H1 (cell line): ENCODE data around the gene DUS1L. TPM values are rescaled to one million over a fixed set of nuclear protein-coding genes. Genes with fewer than 3 reads are reported as not detected.

Experiments
- CTCF ChIA-PET: fragments of 300-600 bp; sonication (Branson Sonifier 250); formaldehyde crosslinking; loops from one replicate; lab custom pipeline; 2021; ENCODE audit not compliant: partially characterized antibody; lab: Charles Lee
- POLR2A ChIA-PET: fragments of 300-600 bp; sonication (Branson Sonifier 250); formaldehyde crosslinking; loops from one replicate; lab custom pipeline; 2021; ENCODE audit warnings: inconsistent platforms; ENCODE audit not compliant: partially characterized antibody; lab: Charles Lee
- DNase-seq, 2 experiments: peaks; one replicate each; pipeline versions ENCODE4 v3.0.0 to v3.0.0-alpha.2; 2010 to 2022; ENCODE audit warnings: low spot score in 2 of 2, low read depth in 1 of 2, mixed read lengths in 1 of 2
- FAIRE-seq: peaks from 2 replicates; lab custom pipeline; 2011; peaks lifted over from hg19 to GRCh38; lab: Jason Lieb, UNC
- H2AFZ ChIP-seq: 2 replicates; pipeline ENCODE4 v1.8.1; 2012; ENCODE audit warnings: low read length, inconsistent platforms
- H2AK5ac ChIP-seq: 2 replicates; pipeline ENCODE4 v1.6.1; 2013; ENCODE audit warnings: low read depth, low read length
- H2BK120ac ChIP-seq: replicated peaks from 2 replicates; pipeline ENCODE3; 2013; ENCODE audit warnings: low read depth, low read length, inconsistent platforms
- H2BK12ac ChIP-seq: 2 replicates; pipeline ENCODE4 v1.6.1; 2013; ENCODE audit warnings: low read depth, low read length
- H2BK15ac ChIP-seq: 2 replicates; pipeline ENCODE4 v1.6.1; 2013; ENCODE audit warnings: low read length
- H2BK20ac ChIP-seq: 2 replicates; pipeline ENCODE4 v1.6.1; 2013; ENCODE audit warnings: low read length
- H2BK5ac ChIP-seq: 2 replicates; pipeline ENCODE4 v1.6.1; 2013; ENCODE audit warnings: low read depth, low read length
- H3K14ac ChIP-seq: 2 replicates; pipeline ENCODE4 v1.6.1; 2013; ENCODE audit warnings: inconsistent platforms; ENCODE audit not compliant: insufficient read length
- H3K18ac ChIP-seq: 2 replicates; pipeline ENCODE4 v1.6.1; 2013; ENCODE audit warnings: low read length; ENCODE audit errors: extremely low read depth
- H3K23ac ChIP-seq: 2 replicates; pipeline ENCODE4 v1.6.1; 2013; ENCODE audit warnings: inconsistent platforms; ENCODE audit not compliant: insufficient read length
- H3K23me2 ChIP-seq: 2 replicates; pipeline ENCODE4 v1.6.1; 2013; ENCODE audit warnings: low read depth, low read length
- H3K27ac ChIP-seq: 2 replicates; pipeline ENCODE4 v1.6.1; 2011; ENCODE audit warnings: low read depth, low read length, inconsistent platforms
- H3K27me3 ChIP-seq, 4 experiments: replicated peaks in 1 of 4; 1 replicate in 1 of 4; 2 replicates in 3 of 4; pipeline versions ENCODE4 v1.6.1 to v1.8.1; 2011 to 2013; ENCODE audit warnings: low read length in 3 of 4, mild to moderate bottlenecking in 3 of 4, inconsistent platforms in 2 of 4, mixed read lengths in 2 of 4, moderate library complexity in 1 of 4; ENCODE audit not compliant: control insufficient read depth in 3 of 4, insufficient read depth in 3 of 4; ENCODE audit errors: extremely low read depth in 1 of 4
- H3K36me3 ChIP-seq, 4 experiments: 2 replicates each; pipeline versions ENCODE4 v1.6.1 to v1.8.1; 2011 to 2013; ENCODE audit warnings: mild to moderate bottlenecking in 4 of 4, low read length in 3 of 4, moderate library complexity in 2 of 4, control low read depth in 1 of 4, inconsistent platforms in 1 of 4; ENCODE audit not compliant: insufficient read depth in 4 of 4, control insufficient read depth in 2 of 4
- H3K4ac ChIP-seq: replicated peaks from 2 replicates; pipeline ENCODE3; 2013; ENCODE audit warnings: low read length, low read depth, mixed read lengths, inconsistent platforms; ENCODE audit not compliant: insufficient read length
- H3K4me1 ChIP-seq, 4 experiments: replicated peaks in 1 of 4; 1 replicate in 1 of 4; 2 replicates in 3 of 4; pipeline versions ENCODE4 v1.6.1 to v1.8.1; 2011 to 2013; ENCODE audit warnings: low read length in 3 of 4, inconsistent platforms in 2 of 4, mixed read lengths in 1 of 4; ENCODE audit not compliant: insufficient read depth in 4 of 4, control insufficient read depth in 3 of 4
- H3K4me2 ChIP-seq, 2 experiments: 2 replicates each; pipeline versions ENCODE4 v1.6.1 to v1.8.1; 2011 to 2013; ENCODE audit warnings: low read depth in 2 of 2, low read length in 2 of 2, control low read depth in 1 of 2, inconsistent platforms in 1 of 2, mild to moderate bottlenecking in 1 of 2; ENCODE audit not compliant: insufficient read depth in 1 of 2
- H3K4me3 ChIP-seq, 4 experiments: fragments of 200-600, 300-600 bp in 1 of 4; sonication (generic), shearing (Covaris generic), sonication (Bioruptor Twin) in 1 of 4; 2 replicates each; pipeline versions ENCODE4 v1.5.1 to v1.8.1; 2011 to 2016; ENCODE audit warnings: low read length in 4 of 4, low read depth in 3 of 4, control low read depth in 2 of 4, inconsistent platforms in 2 of 4, mild to moderate bottlenecking in 2 of 4, mixed read lengths in 1 of 4, moderate library complexity in 1 of 4; ENCODE audit not compliant: insufficient read depth in 2 of 4; ENCODE audit errors: extremely low read depth in 1 of 4
- H3K56ac ChIP-seq: replicated peaks from 2 replicates; pipeline ENCODE3; 2013; ENCODE audit warnings: low read depth, mild to moderate bottlenecking, mixed read lengths, low read length, inconsistent platforms; ENCODE audit not compliant: insufficient read length
- H3K79me1 ChIP-seq: 2 replicates; pipeline ENCODE4 v1.6.1; 2013; ENCODE audit warnings: low read depth, low read length, control low read depth
- H3K79me2 ChIP-seq, 2 experiments: 2 replicates each; pipeline versions ENCODE4 v1.6.1 to v1.8.1; 2012 to 2013; ENCODE audit warnings: low read length in 2 of 2, mild to moderate bottlenecking in 2 of 2, inconsistent platforms in 1 of 2; ENCODE audit not compliant: insufficient read depth in 2 of 2, control insufficient read depth in 1 of 2
- H3K9ac ChIP-seq, 4 experiments: replicated peaks in 1 of 4; 1 replicate in 1 of 4; 2 replicates in 3 of 4; pipeline versions ENCODE4 v1.6.1 to v1.8.1; 2011 to 2013; ENCODE audit warnings: low read depth in 3 of 4, low read length in 3 of 4, control low read depth in 2 of 4, mild to moderate bottlenecking in 2 of 4, moderate library complexity in 2 of 4, inconsistent platforms in 1 of 4; ENCODE audit errors: extremely low read depth in 1 of 4
- H3K9me3 ChIP-seq, 2 experiments: 2 replicates each; pipeline versions ENCODE4 v1.6.1 to v1.8.1; 2012 to 2013; ENCODE audit warnings: mild to moderate bottlenecking in 2 of 2, moderate library complexity in 2 of 2, control low read depth in 1 of 2, inconsistent platforms in 1 of 2, low read depth in 1 of 2, low read length in 1 of 2, mixed read lengths in 1 of 2; ENCODE audit not compliant: insufficient read depth in 2 of 2
- H4K20me1 ChIP-seq, 2 experiments: replicated peaks in 1 of 2; 2 replicates each; pipeline versions ENCODE3 to v1.8.1; 2011 to 2013; ENCODE audit warnings: inconsistent platforms in 2 of 2, low read length in 2 of 2, mild to moderate bottlenecking in 1 of 2; ENCODE audit not compliant: insufficient read depth in 2 of 2, control insufficient read depth in 1 of 2
- H4K5ac ChIP-seq: 2 replicates; pipeline ENCODE4 v1.6.1; 2013; ENCODE audit warnings: low read length, low read depth, mixed read lengths, inconsistent platforms; ENCODE audit not compliant: insufficient read length
- H4K8ac ChIP-seq: 2 replicates; pipeline ENCODE4 v1.8.0; 2013; ENCODE audit warnings: mild to moderate bottlenecking, moderate library complexity, low read length, inconsistent platforms; ENCODE audit not compliant: insufficient read depth; ENCODE audit errors: extremely low read depth
- H4K91ac ChIP-seq: replicated peaks from 2 replicates; pipeline ENCODE3; 2013; ENCODE audit warnings: low read length, mixed read lengths, inconsistent platforms; ENCODE audit not compliant: insufficient read length
- EP300 ChIP-seq, 2 experiments: IDR thresholded peaks; 1 replicate in 1 of 2; 2 replicates in 1 of 2; pipeline ENCODE4 v1.6.1; 2011 to 2012; ENCODE audit warnings: low read depth in 2 of 2, low read length in 2 of 2, mild to moderate bottlenecking in 2 of 2, borderline replicate concordance in 1 of 2, inconsistent platforms in 1 of 2, moderate library complexity in 1 of 2
- GTF2F1 ChIP-seq: IDR thresholded peaks from 2 replicates; pipeline ENCODE4 v1.6.1; 2012; ENCODE audit warnings: low read depth, low read length, improper control_type of control experiment, borderline replicate concordance
- KDM4A ChIP-seq: IDR thresholded peaks from one replicate; pipeline ENCODE4 v1.7.1; 2012; ENCODE audit warnings: low read depth, mild to moderate bottlenecking, moderate library complexity, low read length, inconsistent platforms; ENCODE audit not compliant: severe bottlenecking
- POU5F1 ChIP-seq: IDR thresholded peaks from 2 replicates; pipeline ENCODE4 v1.6.1; 2011; ENCODE audit warnings: low read depth, mild to moderate bottlenecking, low read length, moderate library complexity
- SIN3A ChIP-seq, 2 experiments: IDR thresholded peaks in 1 of 2; conservative IDR thresholded peaks in 1 of 2; 2 replicates each; pipeline ENCODE4 v1.6.1; 2011 to 2012; ENCODE audit warnings: low read length in 2 of 2, improper control_type of control experiment in 1 of 2, low read depth in 1 of 2, mild to moderate bottlenecking in 1 of 2
- SUZ12 ChIP-seq: fragments of 200-600 bp; sonication (generic); IDR thresholded peaks from 2 replicates; pipeline ENCODE4 v1.6.1; 2012; ENCODE audit warnings: mild to moderate bottlenecking, inconsistent platforms, low read length, moderate library complexity, mixed read lengths
- TAF7 ChIP-seq: optimal IDR thresholded peaks from 2 replicates; pipeline ENCODE3; 2011; ENCODE audit warnings: low read depth, mild to moderate bottlenecking, inconsistent platforms, low read length, moderate library complexity, borderline replicate concordance
- WGBS, 2 experiments: shearing (Covaris generic) in 1 of 2; methylation state at CpG; one replicate each; pipeline versions ENCODE4 v1.1.6 to v1.1.7; 2013 to 2015; ENCODE audit warnings: low lambda C conversion rate in 2 of 2, mixed read lengths in 2 of 2, inconsistent platforms in 1 of 2, low coverage in 1 of 2, missing lambda C conversion rate in 1 of 2; ENCODE audit not compliant: insufficient replicate concordance in 2 of 2, insufficient coverage in 1 of 2, insufficient read length in 1 of 2; ENCODE audit errors: extremely low coverage in 1 of 2, missing lambda C conversion rate in 1 of 2; 5-methylcytosine and 5-hydroxymethylcytosine counted together
- polyA plus RNA-seq, 7 experiments: library from polyadenylated mRNA; depleted of rRNA in 3 of 7; stranded (reverse) in 5 of 7; unstranded in 2 of 7; fragments of >200 nt in 5 of 7; fragments of 200-250 nt in 2 of 7; gene quantifications; 1 replicate in 5 of 7; 2 replicates in 1 of 7; 4 replicates in 1 of 7; pipeline versions ENCODE4 v1.2.1 to v1.2.3, GENCODE V29; 2011 to 2013; ENCODE audit warnings: missing spikeins in 2 of 7, mixed read lengths in 2 of 7
- total RNA-seq: library from RNA; stranded (reverse); fragmentation: NEBNext Ultra II Directional; extraction: Animal tissue kit (Norgen Biotek cat#: 25700); gene quantifications from 2 replicates; pipeline ENCODE4 v1.2.1, GENCODE V29; 2021

The DUS1L gene
- total and polyA plus RNA-seq, 2 of the 8 experiments (the other 6 are each of a cell fraction or from before 2014, with no cell fraction given): 34.5 to 69.1 TPM

GRCh38 chr17:82031303-82031884, 34.2 kb downstream of the DUS1L start, which contains the start of gene RAC3:
TSS of gene RAC3 (plus strand) at chr17:82031678. CDS start at chr17:82031762, 84 bp downstream.
- DNase-seq (no peak), FAIRE-seq (no peak)
- Histone ChIP-seq H3K23me2 (peaks cover 7% of the 10 kb centered on the region; the same call in 1 of the 2 replicates), H3K56ac (peak within 1 kb of the TSS; percentile 79), H3K79me1 (peaks cover 3% of the 10 kb centered on the region; the same call in 1 of the 2 replicates), H3K14ac (no peak within 1 kb of the TSS), H2BK120ac (peak within 1 kb of the TSS; percentile 10), H4K8ac (peak within 1 kb of the TSS; percentile 80), H3K9ac (peak within 1 kb of the TSS in 3 of 4 experiments; percentile 48 to 69 (median 53); a peak in 4 of 7 replicates), H2BK15ac (no peak within 1 kb of the TSS), H4K20me1 (peaks cover 2 to 19% of the 10 kb centered on the region in 2 experiments), H2AFZ (no peak within 1 kb of the TSS; the same call in 1 of the 2 replicates), H3K4ac (peak within 1 kb of the TSS; percentile 97), H3K4me2 (peak within 1 kb of the TSS; percentile 80 to 94), H3K79me2 (peaks cover 0 to 2% of the 10 kb centered on the region in 2 experiments; a peak in 1 of 4 replicates), H2BK20ac (no peak within 1 kb of the TSS), H2BK5ac (0 out of 2 replicates have a peak within 1 kb of the TSS, but pooled peaks have one; percentile 44), H3K9me3 (no peaks in the 10 kb centered on the region), H2BK12ac (0 out of 2 replicates have a peak within 1 kb of the TSS, but pooled peaks have one; percentile 17), H3K27me3 (no peaks in the 10 kb centered on the region), H4K91ac (peak within 1 kb of the TSS; percentile 89), H2AK5ac (peak within 1 kb of the TSS; percentile 41; the same call in 1 of the 2 replicates), H3K4me1 (peaks cover 0 to 13% (median 4%) of the 10 kb centered on the region in 4 experiments; a peak in 5 of 7 replicates), H3K27ac (no peak within 1 kb of the TSS), H3K18ac (peak within 1 kb of the TSS; percentile 71), H3K36me3 (no peaks in the 10 kb centered on the region; a peak in 2 of 8 replicates), H4K5ac (peak within 1 kb of the TSS; percentile 21), H3K4me3 (peak within 1 kb of the TSS; percentile 56 to 80 (median 59)), H3K23ac (no peak within 1 kb of the TSS)
- CTCF ChIA-PET: interaction anchor here (0.7 to 3.1 kb wide), 15 partner anchors 9 to 203 kb away, joined by 3 to 40 read pairs (median 8); partner anchors contain the start of genes CENPX, DUS1L and LRRC45
- POLR2A ChIA-PET: interaction anchor here (0.9 to 4.9 kb wide), 12 partner anchors 9 to 105 kb away, joined by 3 to 38 read pairs (median 10); partner anchors contain the start of genes CENPX, FASN, GPS1 and LRRC45
- 0% methylated on average over 27 of the region's 96 CpGs; no CpG with 5 or more reads in 1 of the 2 experiments for WGBS, 2 experiments
- peak; percentile 8 for TF ChIP-seq TAF7
- TF ChIP-seq KDM4A: peak; percentile 18
- no peak for TF ChIP-seq GTF2F1
- no peak for TF ChIP-seq SUZ12
- TF ChIP-seq SIN3A (conservative IDR thresholded peaks at IDR 0.05 in 1 of 2, IDR thresholded peaks at IDR 0.05 in 1 of 2; ENCODE audit: low read depth in 1 of 2, low read length in 2 of 2): 0 out of 4 replicates have a peak, but pooled peaks of 1 of the 2 experiments have one; percentile 13
- no peak for TF ChIP-seq POU5F1
- no peak for TF ChIP-seq EP300 (IDR thresholded peaks at IDR 0.05; ENCODE audit: borderline replicate concordance in 1 of 2, low read depth in 2 of 2, low read length in 2 of 2)
